Epithelial cell of alveolus of lung (primary cell): ENCODE data around the gene OSTC. TPM values are rescaled to one million over a fixed set of nuclear protein-coding genes. Genes with fewer than 3 reads are reported as not detected.

ENCODE experiments used
- total RNA-seq: library from RNA; depleted of rRNA; stranded (reverse); fragments of >200 nt; gene quantifications from 2 replicates; pipeline ENCODE4 v1.2.1, GENCODE V29; 2015

Gene OSTC
- total RNA-seq = 167 and 282 TPM in 2 replicates

GRCh38 chr4:108650212-108651013 is at the start of gene OSTC:
OSTC (plus strand) TSS chr4:108650599; CDS start chr4:108650656, 57 bp downstream.

GRCh38 chr4:108620101-108620932 is 30.1 kb upstream of the OSTC start, which contains the start of gene RPL34:
RPL34 (plus strand) TSS chr4:108620576; CDS start chr4:108621960, 1,384 bp downstream.

Other genes starting within 250 kb of the OSTC start
- 885 and 1,654 TPM in 2 replicates for gene RPL34, start 30.0 kb upstream of the OSTC start, total RNA-seq
- gene ETNPPL, start 112.5 kb downstream of the OSTC start, total RNA-seq = not detected in 2 replicates